Neuronal stem cell (in vitro differentiated cells): ENCODE results near the gene MRPL52.

Experiments used
- DNase-seq: peaks from one replicate; pipeline ENCODE4 v3.0.0-alpha.2; 2013; ENCODE audit warnings: low spot score
- H2AFZ ChIP-seq: one replicate; pipeline ENCODE4 v1.6.1; 2013; ENCODE audit warnings: mild to moderate bottlenecking, low read length, inconsistent platforms
- H2AK5ac ChIP-seq: 2 replicates; pipeline ENCODE4 v1.6.1; 2013; ENCODE audit warnings: low read depth, mild to moderate bottlenecking, inconsistent platforms, low read length, moderate library complexity, mixed read lengths
- H2BK120ac ChIP-seq: 2 replicates; pipeline ENCODE4 v1.6.1; 2013; ENCODE audit warnings: low read depth, mild to moderate bottlenecking, inconsistent platforms, low read length, moderate library complexity, mixed read lengths
- H2BK12ac ChIP-seq: one replicate; pipeline ENCODE4 v1.6.1; 2013; ENCODE audit warnings: low read length, inconsistent platforms
- H2BK15ac ChIP-seq: 2 replicates; pipeline ENCODE4 v1.6.1; 2013; ENCODE audit warnings: mild to moderate bottlenecking, low read length, inconsistent platforms, mixed read lengths
- H2BK5ac ChIP-seq: one replicate; pipeline ENCODE4 v1.6.1; 2013; ENCODE audit warnings: inconsistent platforms, mild to moderate bottlenecking, low read length, moderate library complexity
- H3K14ac ChIP-seq: one replicate; pipeline ENCODE4 v1.6.1; 2013; ENCODE audit warnings: low read length, inconsistent platforms
- H3K18ac ChIP-seq: 2 replicates; pipeline ENCODE4 v1.6.1; 2013; ENCODE audit warnings: low read length, inconsistent platforms
- H3K23ac ChIP-seq: 2 replicates; pipeline ENCODE4 v1.6.1; 2013; ENCODE audit warnings: low read depth, mild to moderate bottlenecking, mixed read lengths, low read length, inconsistent platforms; ENCODE audit not compliant: poor library complexity
- H3K27ac ChIP-seq: replicated peaks from 3 replicates; pipeline ENCODE4 v1.5.1; 2013; ENCODE audit warnings: low read length, inconsistent platforms
- H3K27me3 ChIP-seq, 3 experiments: 2 replicates each; pipeline ENCODE4 v1.6.1; 2013; ENCODE audit warnings: low read length in 3 of 3, mild to moderate bottlenecking in 2 of 3, inconsistent platforms in 1 of 3, low read depth in 1 of 3, mixed read lengths in 1 of 3, moderate library complexity in 1 of 3; ENCODE audit not compliant: control insufficient read depth in 3 of 3, insufficient read depth in 3 of 3
- H3K36me3 ChIP-seq, 2 donors: replicated peaks in 1 of 2; 2 replicates each; pipeline ENCODE4 v1.6.1; 2013; ENCODE audit warnings: low read length in 2 of 2; ENCODE audit not compliant: control insufficient read depth in 2 of 2, insufficient read depth in 2 of 2
- H3K4ac ChIP-seq: 2 replicates; pipeline ENCODE4 v1.6.1; 2013; ENCODE audit warnings: inconsistent platforms, mild to moderate bottlenecking, low read length, moderate library complexity
- H3K4me1 ChIP-seq, 2 donors: 1 replicate in 1 of 2; 2 replicates in 1 of 2; pipeline ENCODE4 v1.6.1; 2013; ENCODE audit warnings: low read length in 2 of 2, low read depth in 1 of 2; ENCODE audit not compliant: control insufficient read depth in 2 of 2, insufficient read depth in 1 of 2
- H3K4me2 ChIP-seq: one replicate; pipeline ENCODE4 v1.6.1; 2013; ENCODE audit warnings: mild to moderate bottlenecking, low read length, inconsistent platforms; ENCODE audit not compliant: insufficient read depth, poor library complexity, severe bottlenecking
- H3K4me3 ChIP-seq, 2 donors: 2 replicates each; pipeline ENCODE4 v1.5.1; 2013; ENCODE audit warnings: low read length in 2 of 2, mild to moderate bottlenecking in 2 of 2, inconsistent platforms in 1 of 2, moderate library complexity in 1 of 2
- H3K79me1 ChIP-seq: one replicate; pipeline ENCODE4 v1.6.1; 2013; ENCODE audit warnings: low read depth, mild to moderate bottlenecking, inconsistent platforms, low read length, moderate library complexity
- H3K9ac ChIP-seq: one replicate; pipeline ENCODE4 v1.6.1; 2013; ENCODE audit warnings: mild to moderate bottlenecking, low read depth, low read length, inconsistent platforms; ENCODE audit not compliant: poor library complexity
- H3K9me3 ChIP-seq, 2 donors: replicated peaks in 1 of 2; 2 replicates each; pipeline versions ENCODE3 to v1.6.1; 2013; ENCODE audit warnings: low read length in 2 of 2, mild to moderate bottlenecking in 2 of 2, inconsistent platforms in 1 of 2, low read depth in 1 of 2, mixed read lengths in 1 of 2, moderate library complexity in 1 of 2; ENCODE audit not compliant: control insufficient read depth in 2 of 2, insufficient read depth in 1 of 2
- H4K8ac ChIP-seq: one replicate; pipeline ENCODE4 v1.6.1; 2013; ENCODE audit warnings: low read depth, mild to moderate bottlenecking, inconsistent platforms, low read length, moderate library complexity
- H4K91ac ChIP-seq: one replicate; pipeline ENCODE4 v1.6.1; 2013; ENCODE audit warnings: low read length, low read depth, mild to moderate bottlenecking, inconsistent platforms; ENCODE audit not compliant: poor library complexity
- WGBS, 2 donors: extraction: QIAGEN DNeasy Blood & Tissue Kit; methylation state at CpG; one replicate each; pipeline ENCODE4 v1.1.7; 2013; ENCODE audit warnings: missing lambda C conversion rate in 2 of 2, mixed read lengths in 1 of 2; ENCODE audit not compliant: insufficient read length in 2 of 2, insufficient replicate concordance in 1 of 2; ENCODE audit errors: extremely low coverage in 2 of 2; 5-methylcytosine and 5-hydroxymethylcytosine counted together

MRPL52 gene

GRCh38 chr14:22838631-22839041, 8.9 kb downstream of the MRPL52 start:
- H3K4me2 ChIP-seq = no peak overlapping the region
- H3K79me1 ChIP-seq = no peaks in the 10 kb centered on the region
- H4K91ac ChIP-seq = no peak overlapping the region
- H2AFZ ChIP-seq = peak overlapping the region; percentile 61
- H4K8ac ChIP-seq = no peak overlapping the region
- H3K36me3 ChIP-seq = peaks cover 12 to 21% of the 10 kb centered on the region in 2 donors
- H3K27me3 ChIP-seq = peaks cover 0 to 24% (median 3%) of the 10 kb centered on the region in 3 experiments
- no peak overlapping the region for H2BK12ac ChIP-seq
- no peak overlapping the region for H2BK15ac ChIP-seq
- no peak overlapping the region for H3K27ac ChIP-seq
- no peak overlapping the region for H3K4ac ChIP-seq
- H3K18ac ChIP-seq = peak overlapping the region; percentile 62
- H3K4me3 ChIP-seq = no peak overlapping the region
- H3K9ac ChIP-seq = no peak overlapping the region
- no CpG with 5 or more reads among the region's 6 CpGs for WGBS, 2 donors
- no peak overlapping the region for H3K14ac ChIP-seq
- no peak for DNase-seq
- H2AK5ac ChIP-seq = peak overlapping the region; percentile 47
- no peak overlapping the region for H2BK5ac ChIP-seq
- H3K4me1 ChIP-seq = peaks cover 0 to 6% of the 10 kb centered on the region in 2 donors
- H3K9me3 ChIP-seq = peaks cover 0 to 5% of the 10 kb centered on the region in 2 donors
- no peak overlapping the region for H3K23ac ChIP-seq
- H2BK120ac ChIP-seq = no peak overlapping the region

DNA sequence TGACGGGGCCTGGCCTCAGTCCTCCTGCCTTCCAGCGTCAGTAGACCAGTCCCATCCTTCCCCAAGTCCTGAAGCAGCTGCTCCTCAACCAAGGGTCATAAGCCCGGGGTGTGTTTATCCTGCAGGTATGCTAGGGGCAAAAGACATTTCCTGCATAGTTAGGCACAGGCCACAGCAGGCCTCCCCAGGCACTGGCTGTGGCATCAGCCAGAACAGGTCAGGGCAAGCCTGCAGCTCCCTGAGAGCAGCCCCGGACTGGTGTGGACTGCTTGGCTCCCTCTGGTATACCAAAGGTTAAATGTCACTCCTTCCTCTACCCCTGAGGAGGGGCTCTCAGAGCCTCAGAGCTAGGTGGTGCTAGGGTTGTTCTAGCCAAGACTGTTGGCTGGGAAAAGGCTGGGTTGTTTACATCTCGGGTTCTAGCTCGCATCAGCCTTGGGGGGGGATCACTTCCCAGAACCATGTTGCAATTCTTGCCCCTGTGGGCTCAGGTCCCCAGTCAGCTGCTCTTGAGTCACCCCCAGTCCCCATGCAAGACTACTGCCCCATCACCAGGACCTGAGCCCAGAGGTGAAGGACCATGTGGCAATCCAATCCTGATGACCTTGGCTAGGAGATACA, 9.6 kb downstream of the MRPL52 start:
- Histone ChIP-seq H3K9me3 (peaks cover 0 to 5% of the 10 kb centered on the region in 2 donors), H2BK12ac (no peak overlapping the region), H3K4me2 (no peak overlapping the region), H4K8ac (no peak overlapping the region), H3K4me3 (no peak overlapping the region), H3K4ac (no peak overlapping the region), H3K23ac (no peak overlapping the region), H3K36me3 (peaks cover 6 to 15% of the 10 kb centered on the region in 2 donors), H3K4me1 (peaks cover 0 to 6% of the 10 kb centered on the region in 2 donors), H3K79me1 (no peaks in the 10 kb centered on the region), H2AFZ (peak overlapping the region; percentile 61), H4K91ac (no peak overlapping the region), H2AK5ac (no peak overlapping the region), H2BK5ac (no peak overlapping the region), H3K27ac (no peak overlapping the region), H3K14ac (no peak overlapping the region), H2BK120ac (no peak overlapping the region), H3K27me3 (peaks cover 0 to 24% (median 3%) of the 10 kb centered on the region in 3 experiments), H3K18ac (peak overlapping the region; percentile 42), H3K9ac (no peak overlapping the region), H2BK15ac (no peak overlapping the region)
- no CpG with 5 or more reads among the region's 6 CpGs for WGBS, 2 donors
- no peak for DNase-seq

DNA sequence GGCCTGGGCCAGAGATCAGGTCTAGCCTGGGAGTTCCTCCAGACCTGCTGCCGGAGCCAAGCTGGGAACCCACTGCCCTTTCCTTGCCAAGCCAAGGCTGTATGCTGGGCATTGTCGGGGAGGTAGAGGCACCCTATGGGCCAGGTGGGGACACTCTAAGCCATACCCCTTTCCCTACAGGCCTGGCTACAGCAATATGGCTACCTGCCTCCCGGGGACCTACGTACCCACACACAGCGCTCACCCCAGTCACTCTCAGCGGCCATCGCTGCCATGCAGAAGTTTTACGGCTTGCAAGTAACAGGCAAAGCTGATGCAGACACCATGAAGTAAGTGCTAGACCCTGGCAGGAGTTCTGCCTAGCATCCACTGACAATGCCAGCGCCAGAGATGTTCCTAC, 11.6 kb downstream of the MRPL52 start:
- Histone ChIP-seq H3K27ac (no peak overlapping the region), H3K23ac (no peak overlapping the region), H3K27me3 (peaks cover 0 to 24% (median 3%) of the 10 kb centered on the region in 3 experiments), H2BK120ac (no peak overlapping the region), H3K9ac (peak overlapping the region; percentile 45), H2BK15ac (no peak overlapping the region), H3K14ac (no peak overlapping the region), H4K91ac (no peak overlapping the region), H3K36me3 (peaks cover 0 to 2% of the 10 kb centered on the region in 2 donors), H3K4me2 (no peak overlapping the region), H2AK5ac (no peak overlapping the region), H2BK5ac (no peak overlapping the region), H3K4me1 (peaks cover 0 to 4% of the 10 kb centered on the region in 2 donors), H3K9me3 (peaks cover 0 to 5% of the 10 kb centered on the region in 2 donors), H3K4me3 (no peak overlapping the region), H2BK12ac (no peak overlapping the region), H3K18ac (no peak overlapping the region), H3K4ac (no peak overlapping the region), H2AFZ (no peak overlapping the region), H4K8ac (no peak overlapping the region), H3K79me1 (peaks cover 2% of the 10 kb centered on the region)
- DNase-seq = no peak
- WGBS, 2 donors = no CpG with 5 or more reads among the region's 9 CpGs

DNA sequence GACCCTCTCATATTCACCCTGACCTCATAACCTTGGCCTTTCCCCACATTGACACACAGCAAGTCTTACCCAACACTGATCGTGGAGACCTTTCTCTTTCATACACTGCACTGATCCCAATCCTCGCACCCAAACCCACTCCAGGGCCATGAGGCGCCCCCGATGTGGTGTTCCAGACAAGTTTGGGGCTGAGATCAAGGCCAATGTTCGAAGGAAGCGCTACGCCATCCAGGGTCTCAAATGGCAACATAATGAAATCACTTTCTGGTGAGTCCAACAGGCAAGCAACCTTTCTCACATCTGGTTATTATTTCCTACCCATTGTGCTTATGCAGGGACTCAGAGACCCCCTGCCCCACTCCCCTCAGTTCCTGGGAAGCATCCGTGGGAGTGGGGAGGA, 12.1 kb downstream of the MRPL52 start:
- Histone ChIP-seq H2BK120ac (no peak overlapping the region), H3K23ac (no peak overlapping the region), H3K4me3 (no peak overlapping the region), H3K9me3 (peaks cover 0 to 5% of the 10 kb centered on the region in 2 donors), H3K4ac (no peak overlapping the region), H3K36me3 (peaks cover 0 to 2% of the 10 kb centered on the region in 2 donors), H3K14ac (no peak overlapping the region), H2AK5ac (no peak overlapping the region), H3K27ac (no peak overlapping the region), H4K91ac (no peak overlapping the region), H2BK5ac (no peak overlapping the region), H3K27me3 (peaks cover 0 to 19% (median 3%) of the 10 kb centered on the region in 3 experiments), H2BK12ac (no peak overlapping the region), H3K79me1 (peaks cover 2% of the 10 kb centered on the region), H2BK15ac (no peak overlapping the region), H2AFZ (no peak overlapping the region), H3K4me1 (peaks cover 0 to 4% of the 10 kb centered on the region in 2 donors), H4K8ac (no peak overlapping the region), H3K18ac (no peak overlapping the region), H3K9ac (no peak overlapping the region), H3K4me2 (no peak overlapping the region)
- no peak for DNase-seq
- no CpG with 5 or more reads among the region's 8 CpGs for WGBS, 2 donors
